ENCODE measurements around the gene TCIRG1. TPM values are rescaled to one million over a fixed set of nuclear protein-coding genes. Genes with fewer than 3 reads are reported as not detected.

The TCIRG1 gene
- total and polyA plus RNA-seq, 2 of the 13 experiments (the other 11 are each of a cell fraction or from before 2014, with no cell fraction given) = 48.0 to 69.6 TPM

DNA sequence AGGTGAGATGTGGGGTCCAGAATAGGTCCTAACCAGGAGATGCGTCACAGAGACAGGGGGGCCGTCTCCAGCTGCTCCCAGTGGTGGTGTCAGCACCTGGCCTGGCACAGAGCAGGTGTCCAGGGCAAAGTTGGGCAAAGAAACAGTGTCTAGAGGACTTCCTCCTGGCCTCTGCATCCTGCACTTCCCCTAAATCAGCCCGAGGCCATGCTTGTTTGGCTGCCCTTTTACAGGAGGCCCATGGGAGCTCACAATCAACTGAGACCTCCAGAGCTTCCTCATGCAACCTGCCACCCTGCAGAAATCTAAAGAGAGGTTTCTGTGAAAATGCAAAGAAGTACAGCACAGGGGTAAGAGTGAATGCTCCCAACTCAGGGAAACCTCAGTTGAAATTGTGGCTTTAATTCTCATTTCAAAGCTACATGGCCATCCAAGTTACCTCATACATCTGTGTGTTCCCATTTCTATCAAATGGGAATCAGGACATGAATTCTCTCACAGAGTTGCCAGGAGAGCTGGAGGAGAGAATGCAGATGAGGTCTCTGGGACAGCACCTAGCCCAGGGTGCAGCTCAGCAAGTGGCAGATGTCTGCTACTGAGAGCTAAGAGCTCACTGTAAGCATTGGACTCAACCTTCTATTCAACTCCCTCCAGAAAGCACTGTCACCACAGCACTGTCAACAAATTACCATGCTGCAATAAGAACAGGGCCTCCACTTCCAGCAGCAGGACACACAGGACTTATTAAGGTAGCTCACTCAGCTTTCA lies 32.6 kb downstream of the TCIRG1 start:
- Histone ChIP-seq H3K9me3 (ENCODE audit: low read length) (no peaks in the 10 kb centered on the region), H3K36me3 (replicated peaks in 1 of 2; ENCODE audit: control insufficient read depth in 1 of 2, insufficient read depth in 2 of 2, low read length in 2 of 2) (peaks cover 59 to 97% of the 10 kb centered on the region in 2 experiments), H2AFZ (ENCODE audit: low read length) (no peak overlapping the region), H3K9ac (ENCODE audit: insufficient read depth, low read depth, low read length) (no peak overlapping the region), H3K27ac (ENCODE audit: extremely low read length, insufficient read depth, low read length) (no peak overlapping the region), H3K27me3 (ENCODE audit: control insufficient read depth in 1 of 2, insufficient read depth in 2 of 2, low read length in 2 of 2) (no peaks in the 10 kb centered on the region), H3K4me1 (ENCODE audit: insufficient read depth, low read length) (peaks cover 13% of the 10 kb centered on the region), H3K4me2 (ENCODE audit: low read depth, low read length) (no peak overlapping the region), H3K79me2 (ENCODE audit: insufficient read depth, low read length) (peaks cover 20% of the 10 kb centered on the region), H4K20me1 (ENCODE audit: insufficient read depth, low read length) (peaks cover 8% of the 10 kb centered on the region; the same call in 1 of the 2 replicates), H3K4me3 (replicated peaks in 1 of 3; ENCODE audit: insufficient read depth in 1 of 3, low read depth in 2 of 3, low read length in 3 of 3) (no peak overlapping the region)
- ATAC-seq (no peak; the same call in 2 of the 3 replicates), FAIRE-seq (no peak), DNase-seq (ENCODE audit: low spot score) (no peak)
- 100% methylated on average over 2 of the region's 3 CpGs for WGBS (ENCODE audit: low lambda C conversion rate)
- no TSS peak for BruUV-seq (replicated peaks)
- in situ Hi-C loops (cut with HindIII; ENCODE audit: extremely low pct_ligation_motif_present, low pct_unique_long_range_greater_than_20kb) = loop anchor here (10.0 kb wide), 1 partner anchor 133 kb away; no protein-coding TSS in a partner anchor
- POLR2A ChIA-PET = no interaction called here
- TF ChIP-seq ETV5 (CRISPR knock-in tag; IDR thresholded peaks at IDR 0.05; ENCODE audit: borderline replicate concordance) (no peak), CCAR2 (optimal IDR thresholded peaks at IDR 0.05; ENCODE audit: low read depth, low read length) (no peak), ZNF557 (CRISPR knock-in tag; IDR thresholded peaks at IDR 0.05) (no peak), ZNF614 (CRISPR knock-in tag; IDR thresholded peaks at IDR 0.05; ENCODE audit: borderline replicate concordance) (no peak), CAMTA2 (CRISPR knock-in tag; IDR thresholded peaks at IDR 0.05; ENCODE audit: borderline replicate concordance) (no peak), ZMAT3 (CRISPR knock-in tag; conservative IDR thresholded peaks at IDR 0.05) (no peak), BRD4 (CRISPR knock-in tag; IDR thresholded peaks at IDR 0.05) (no peak), ZNF281 (CRISPR knock-in tag; IDR thresholded peaks at IDR 0.05; ENCODE audit: borderline replicate concordance) (no peak), FOXA3 (CRISPR knock-in tag; IDR thresholded peaks at IDR 0.05) (no peak), GATAD1 (CRISPR knock-in tag; IDR thresholded peaks at IDR 0.05) (no peak), ZBTB42 (CRISPR knock-in tag; IDR thresholded peaks at IDR 0.05) (no peak), ZNF446 (CRISPR knock-in tag; IDR thresholded peaks at IDR 0.05) (no peak)
- TF ChIP-seq, protein P1, sequence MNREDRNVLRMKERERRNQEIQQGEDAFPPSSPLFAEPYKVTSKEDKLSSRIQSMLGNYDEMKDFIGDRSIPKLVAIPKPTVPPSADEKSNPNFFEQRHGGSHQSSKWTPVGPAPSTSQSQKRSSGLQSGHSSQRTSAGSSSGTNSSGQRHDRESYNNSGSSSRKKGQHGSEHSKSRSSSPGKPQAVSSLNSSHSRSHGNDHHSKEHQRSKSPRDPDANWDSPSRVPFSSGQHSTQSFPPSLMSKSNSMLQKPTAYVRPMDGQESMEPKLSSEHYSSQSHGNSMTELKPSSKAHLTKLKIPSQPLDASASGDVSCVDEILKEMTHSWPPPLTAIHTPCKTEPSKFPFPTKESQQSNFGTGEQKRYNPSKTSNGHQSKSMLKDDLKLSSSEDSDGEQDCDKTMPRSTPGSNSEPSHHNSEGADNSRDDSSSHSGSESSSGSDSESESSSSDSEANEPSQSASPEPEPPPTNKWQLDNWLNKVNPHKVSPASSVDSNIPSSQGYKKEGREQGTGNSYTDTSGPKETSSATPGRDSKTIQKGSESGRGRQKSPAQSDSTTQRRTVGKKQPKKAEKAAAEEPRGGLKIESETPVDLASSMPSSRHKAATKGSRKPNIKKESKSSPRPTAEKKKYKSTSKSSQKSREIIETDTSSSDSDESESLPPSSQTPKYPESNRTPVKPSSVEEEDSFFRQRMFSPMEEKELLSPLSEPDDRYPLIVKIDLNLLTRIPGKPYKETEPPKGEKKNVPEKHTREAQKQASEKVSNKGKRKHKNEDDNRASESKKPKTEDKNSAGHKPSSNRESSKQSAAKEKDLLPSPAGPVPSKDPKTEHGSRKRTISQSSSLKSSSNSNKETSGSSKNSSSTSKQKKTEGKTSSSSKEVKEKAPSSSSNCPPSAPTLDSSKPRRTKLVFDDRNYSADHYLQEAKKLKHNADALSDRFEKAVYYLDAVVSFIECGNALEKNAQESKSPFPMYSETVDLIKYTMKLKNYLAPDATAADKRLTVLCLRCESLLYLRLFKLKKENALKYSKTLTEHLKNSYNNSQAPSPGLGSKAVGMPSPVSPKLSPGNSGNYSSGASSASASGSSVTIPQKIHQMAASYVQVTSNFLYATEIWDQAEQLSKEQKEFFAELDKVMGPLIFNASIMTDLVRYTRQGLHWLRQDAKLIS (CRISPR knock-in tag; IDR thresholded peaks at IDR 0.05) = no peak
- TF ChIP-seq, protein P2, sequence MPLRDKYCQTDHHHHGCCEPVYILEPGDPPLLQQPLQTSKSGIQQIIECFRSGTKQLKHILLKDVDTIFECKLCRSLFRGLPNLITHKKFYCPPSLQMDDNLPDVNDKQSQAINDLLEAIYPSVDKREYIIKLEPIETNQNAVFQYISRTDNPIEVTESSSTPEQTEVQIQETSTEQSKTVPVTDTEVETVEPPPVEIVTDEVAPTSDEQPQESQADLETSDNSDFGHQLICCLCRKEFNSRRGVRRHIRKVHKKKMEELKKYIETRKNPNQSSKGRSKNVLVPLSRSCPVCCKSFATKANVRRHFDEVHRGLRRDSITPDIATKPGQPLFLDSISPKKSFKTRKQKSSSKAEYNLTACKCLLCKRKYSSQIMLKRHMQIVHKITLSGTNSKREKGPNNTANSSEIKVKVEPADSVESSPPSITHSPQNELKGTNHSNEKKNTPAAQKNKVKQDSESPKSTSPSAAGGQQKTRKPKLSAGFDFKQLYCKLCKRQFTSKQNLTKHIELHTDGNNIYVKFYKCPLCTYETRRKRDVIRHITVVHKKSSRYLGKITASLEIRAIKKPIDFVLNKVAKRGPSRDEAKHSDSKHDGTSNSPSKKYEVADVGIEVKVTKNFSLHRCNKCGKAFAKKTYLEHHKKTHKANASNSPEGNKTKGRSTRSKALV (CRISPR knock-in tag; IDR thresholded peaks at IDR 0.05) = no peak
- TF ChIP-seq, protein P3, sequence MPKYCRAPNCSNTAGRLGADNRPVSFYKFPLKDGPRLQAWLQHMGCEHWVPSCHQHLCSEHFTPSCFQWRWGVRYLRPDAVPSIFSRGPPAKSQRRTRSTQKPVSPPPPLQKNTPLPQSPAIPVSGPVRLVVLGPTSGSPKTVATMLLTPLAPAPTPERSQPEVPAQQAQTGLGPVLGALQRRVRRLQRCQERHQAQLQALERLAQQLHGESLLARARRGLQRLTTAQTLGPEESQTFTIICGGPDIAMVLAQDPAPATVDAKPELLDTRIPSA (CRISPR knock-in tag; IDR thresholded peaks at IDR 0.05; ENCODE audit: borderline replicate concordance) = no peak
- CTCF ChIA-PET (ENCODE audit: low intra/inter-chr PET ratio, low total read pairs) = no interaction called here
- intact Hi-C loops (cut with micrococcal nuclease; ENCODE audit: unreplicated experiment) = no loop called here

Data from HepG2 (cell line).